ENCODE results near the gene OR2A42. TPM values are rescaled to one million over a fixed set of nuclear protein-coding genes. Genes with fewer than 3 reads are reported as not detected.
A peak's percentile ranks its signal among the peaks of the same experiment; 100 is the strongest.
"Not testable (repeated sequence)": the region's sequence is repeated elsewhere in the genome, so short reads cannot be mapped to it uniquely, and the experiment has no call there.

OR2A42 gene
- total and polyA plus RNA-seq, 2 donors (not counting 3 experiments of a cell fraction or from before 2014, with no cell fraction given) = not detected

DNA sequence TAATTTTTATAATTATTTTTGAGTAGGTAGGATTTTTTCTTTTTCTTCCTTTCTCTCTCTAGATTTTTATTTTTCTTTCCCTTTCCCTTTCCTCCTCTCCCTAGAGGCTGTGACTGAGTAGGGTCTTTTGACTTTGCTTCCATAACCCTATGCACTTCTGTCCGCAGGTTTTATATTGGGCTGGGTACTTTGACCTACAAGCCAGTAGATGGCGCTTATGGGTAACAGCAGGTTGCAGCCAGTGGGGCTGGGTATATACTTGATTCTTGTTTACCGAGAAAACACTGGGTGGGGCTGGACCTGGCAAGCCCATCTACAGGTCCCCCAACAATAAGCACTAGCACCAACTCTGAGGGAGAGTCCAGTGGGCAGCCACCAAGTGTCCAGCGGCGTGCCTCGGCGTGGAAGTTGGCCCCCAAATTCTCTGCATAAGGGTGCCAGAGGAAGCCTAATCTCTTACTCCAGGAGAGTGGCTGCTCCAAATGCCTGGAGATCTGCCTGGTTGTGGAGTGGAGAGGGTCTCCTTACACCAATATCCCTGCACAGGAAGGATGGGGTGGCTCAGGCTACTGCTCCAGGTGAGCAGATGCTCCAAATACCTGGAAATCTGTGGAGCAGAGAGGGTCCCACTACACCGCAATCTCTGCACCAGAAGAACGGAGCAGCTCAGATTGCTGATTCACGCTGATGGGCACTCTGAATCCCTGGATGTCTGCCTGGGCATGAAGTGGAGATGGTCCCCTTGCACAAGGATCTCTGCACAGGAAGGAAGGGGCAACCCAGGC is 60.8 kb downstream of the OR2A42 start:
- POLR2A ChIA-PET = not testable (repeated sequence)
- CTCF ChIA-PET = interaction anchor here (1.5 to 3.2 kb wide), 2 partner anchors 213 to 218 kb away, joined by 5 to 19 read pairs; no protein-coding TSS in a partner anchor
- peak; percentile 4 for FAIRE-seq

More for the DNA sequence above, 60.8 kb downstream of the OR2A42 start:
- H3K4me1 ChIP-seq (ENCODE audit: control insufficient read depth, extremely low read depth, insufficient read depth, low read length); H3K9ac ChIP-seq (replicated peaks; ENCODE audit: extremely low read depth, insufficient read depth, low read length); H4K20me1 ChIP-seq (replicated peaks; ENCODE audit: control insufficient read depth, extremely low read depth, insufficient read depth, low read length); H3K4me3 ChIP-seq (replicated peaks in 1 of 3; ENCODE audit: insufficient read depth in 1 of 3, low read depth in 1 of 3, low read length in 3 of 3); intact Hi-C loops (cut with micrococcal nuclease); H3K4me2 ChIP-seq (ENCODE audit: insufficient read depth, low read length); H3K9me3 ChIP-seq (replicated peaks; ENCODE audit: control insufficient read depth, insufficient read depth, low read length); H3K79me2 ChIP-seq (ENCODE audit: control insufficient read depth, insufficient read depth, low read length); H3K27me3 ChIP-seq (ENCODE audit: control insufficient read depth in 2 of 2, insufficient read depth in 2 of 2, low read length in 2 of 2); BruUV-seq (replicated peaks); H3K36me3 ChIP-seq (ENCODE audit: control insufficient read depth in 2 of 2, extremely low read depth in 1 of 2, insufficient read depth in 2 of 2, low read length in 2 of 2); dilution Hi-C loops (cut with MboI; ENCODE audit: extremely low pct_ligation_motif_present, low sequenced_read_pairs); H3K27ac ChIP-seq (ENCODE audit: insufficient read depth, low read depth, low read length); H3K9me1 ChIP-seq (replicated peaks; ENCODE audit: control insufficient read depth, extremely low read depth, insufficient read depth, low read length); H2AFZ ChIP-seq (ENCODE audit: low read depth, low read length); DNase-seq (ENCODE audit: low read depth, low spot score): not testable (repeated sequence)
- peak in 1 of 2 donors; percentile 36 for TF ChIP-seq CTCF (IDR thresholded peaks at IDR 0.05; ENCODE audit: extremely low read depth in 1 of 2, insufficient read depth in 1 of 2, low read depth in 1 of 2, low read length in 2 of 2)

Other genes starting within 250 kb of the OR2A42 start
- not detected in 2 replicates for gene OR6B1, start 239.3 kb downstream of the OR2A42 start, total RNA-seq
- gene OR6B1, start 239.3 kb downstream of the OR2A42 start, polyA plus RNA-seq = not detected in 2 replicates
- gene OR2A5, start 190.7 kb downstream of the OR2A42 start, total RNA-seq = not detected in 2 replicates
- gene OR2A5, start 190.7 kb downstream of the OR2A42 start, polyA plus RNA-seq = not detected in 2 replicates
- not detected in 2 replicates for gene OR2A25, start 169.8 kb downstream of the OR2A42 start, total RNA-seq
- gene OR2A25, start 169.8 kb downstream of the OR2A42 start, polyA plus RNA-seq = not detected in 2 replicates
- gene OR2A12, start 153.3 kb downstream of the OR2A42 start, total RNA-seq = not detected in 2 replicates
- gene OR2A12, start 153.3 kb downstream of the OR2A42 start, polyA plus RNA-seq = not detected in 2 replicates
- gene OR2A2, start 130.0 kb downstream of the OR2A42 start, total RNA-seq = not detected in 2 replicates
- not detected in 2 replicates for gene OR2A2, start 130.0 kb downstream of the OR2A42 start, polyA plus RNA-seq
- not detected in 2 replicates for gene OR2A14, start 116.4 kb downstream of the OR2A42 start, total RNA-seq
- not detected in 2 replicates for gene OR2A14, start 116.4 kb downstream of the OR2A42 start, polyA plus RNA-seq
- 0.30 TPM in 1 of 2 replicates, not detected in the other for gene CTAGE4, start 56.1 kb downstream of the OR2A42 start, total RNA-seq
- 0.03 and 0.04 TPM in 2 replicates for gene CTAGE4, start 56.1 kb downstream of the OR2A42 start, polyA plus RNA-seq
- gene ARHGEF35, start 43.8 kb downstream of the OR2A42 start, total RNA-seq = 0.48 and 0.82 TPM in 2 replicates
- gene ARHGEF35, start 43.8 kb downstream of the OR2A42 start, polyA plus RNA-seq = not detected in 2 replicates
- 0.21 TPM in 1 of 2 replicates, not detected in the other for gene OR2A7, start 25.2 kb upstream of the OR2A42 start, total RNA-seq
- 0.10 and 0.33 TPM in 2 replicates for gene OR2A7, start 25.2 kb upstream of the OR2A42 start, polyA plus RNA-seq
- gene CTAGE8, start 29.7 kb upstream of the OR2A42 start, total RNA-seq = 0.30 and 0.49 TPM in 2 replicates
- 0.03 and 0.06 TPM in 2 replicates for gene CTAGE8, start 29.7 kb upstream of the OR2A42 start, polyA plus RNA-seq
- not detected in 2 replicates for gene OR2A1, start 72.8 kb upstream of the OR2A42 start, total RNA-seq
- 0.02 and 0.14 TPM in 2 replicates for gene OR2A1, start 72.8 kb upstream of the OR2A42 start, polyA plus RNA-seq
- gene ARHGEF5, start 115.8 kb upstream of the OR2A42 start, total RNA-seq = 0.88 and 1.5 TPM in 2 replicates
- 1.1 TPM in 2 replicates for gene ARHGEF5, start 115.8 kb upstream of the OR2A42 start, polyA plus RNA-seq
- gene NOBOX, start 164.1 kb upstream of the OR2A42 start, total RNA-seq = not detected in 2 replicates
- not detected in 2 replicates for gene NOBOX, start 164.1 kb upstream of the OR2A42 start, polyA plus RNA-seq

Data from endothelial cell of umbilical vein (primary cell).